ENCODE data around the gene GALNS. TPM values are rescaled to one million over a fixed set of nuclear protein-coding genes. Genes with fewer than 3 reads are reported as not detected.

GALNS gene
- total RNA-seq, 6 experiments from 2014 or later = 16.6 to 20.7 (median 18.2) TPM

DNA sequence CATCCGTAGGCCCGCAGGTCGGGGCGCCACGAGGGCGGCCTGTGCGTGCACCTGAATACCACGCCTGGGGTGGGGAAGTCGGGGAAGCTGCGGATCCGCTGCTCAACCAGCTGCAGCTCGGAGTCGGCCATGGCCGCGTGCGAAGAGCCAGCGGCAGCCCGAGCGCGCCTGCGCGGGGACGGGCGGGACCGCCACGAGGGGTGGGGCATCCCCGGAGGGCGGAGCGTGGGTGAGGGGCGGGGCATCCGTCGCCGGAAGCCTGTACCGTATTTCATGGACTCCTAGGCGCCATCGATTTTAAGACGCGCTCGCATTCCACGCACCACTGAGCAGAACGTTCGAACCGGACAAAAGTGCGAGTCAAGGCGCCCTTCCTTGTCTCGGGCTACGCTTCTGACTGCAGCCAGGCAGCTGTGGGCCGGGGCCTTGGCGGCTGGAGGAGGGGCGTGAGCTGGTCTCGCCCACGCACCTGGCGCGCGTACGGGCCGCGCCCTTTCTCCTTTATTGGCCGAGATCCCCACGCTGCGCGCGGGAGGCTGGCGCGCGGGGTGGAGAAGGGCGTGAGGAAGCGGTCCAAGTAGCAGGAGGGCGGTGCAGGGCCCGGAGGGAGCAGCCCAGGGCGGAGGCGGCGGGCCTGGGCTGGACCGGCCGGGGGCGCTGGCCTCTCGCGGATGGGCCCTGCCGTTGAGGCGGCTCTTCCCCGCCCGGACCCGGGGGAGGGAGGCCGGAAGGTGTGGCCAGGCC, 44.8 kb downstream of the GALNS start, which contains the start of gene APRT:
TSS of gene APRT (minus strand) at position 160 of the 744 bp plus-strand sequence. CDS start at position 131, 29 bp downstream.
- Mint-ChIP-seq H3K4me1 (ENCODE audit: low read depth) (peaks cover 20% of the 10 kb centered on the region), H3K4me3 (peak within 1 kb of the TSS; percentile 88), H3K36me3 (ENCODE audit: low read depth) (no peaks in the 10 kb centered on the region; the same call in 1 of the 2 replicates), H3K27me3 (ENCODE audit: insufficient read depth) (peaks cover 7% of the 10 kb centered on the region), H3K27ac (peak within 1 kb of the TSS; percentile 87), H3K9me3 (no peaks in the 10 kb centered on the region)
- TF ChIP-seq, protein P1, sequence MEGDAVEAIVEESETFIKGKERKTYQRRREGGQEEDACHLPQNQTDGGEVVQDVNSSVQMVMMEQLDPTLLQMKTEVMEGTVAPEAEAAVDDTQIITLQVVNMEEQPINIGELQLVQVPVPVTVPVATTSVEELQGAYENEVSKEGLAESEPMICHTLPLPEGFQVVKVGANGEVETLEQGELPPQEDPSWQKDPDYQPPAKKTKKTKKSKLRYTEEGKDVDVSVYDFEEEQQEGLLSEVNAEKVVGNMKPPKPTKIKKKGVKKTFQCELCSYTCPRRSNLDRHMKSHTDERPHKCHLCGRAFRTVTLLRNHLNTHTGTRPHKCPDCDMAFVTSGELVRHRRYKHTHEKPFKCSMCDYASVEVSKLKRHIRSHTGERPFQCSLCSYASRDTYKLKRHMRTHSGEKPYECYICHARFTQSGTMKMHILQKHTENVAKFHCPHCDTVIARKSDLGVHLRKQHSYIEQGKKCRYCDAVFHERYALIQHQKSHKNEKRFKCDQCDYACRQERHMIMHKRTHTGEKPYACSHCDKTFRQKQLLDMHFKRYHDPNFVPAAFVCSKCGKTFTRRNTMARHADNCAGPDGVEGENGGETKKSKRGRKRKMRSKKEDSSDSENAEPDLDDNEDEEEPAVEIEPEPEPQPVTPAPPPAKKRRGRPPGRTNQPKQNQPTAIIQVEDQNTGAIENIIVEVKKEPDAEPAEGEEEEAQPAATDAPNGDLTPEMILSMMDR (IDR thresholded peaks at IDR 0.05) = peak; percentile 60
- peak; percentile 91 for DNase-seq

DNA sequence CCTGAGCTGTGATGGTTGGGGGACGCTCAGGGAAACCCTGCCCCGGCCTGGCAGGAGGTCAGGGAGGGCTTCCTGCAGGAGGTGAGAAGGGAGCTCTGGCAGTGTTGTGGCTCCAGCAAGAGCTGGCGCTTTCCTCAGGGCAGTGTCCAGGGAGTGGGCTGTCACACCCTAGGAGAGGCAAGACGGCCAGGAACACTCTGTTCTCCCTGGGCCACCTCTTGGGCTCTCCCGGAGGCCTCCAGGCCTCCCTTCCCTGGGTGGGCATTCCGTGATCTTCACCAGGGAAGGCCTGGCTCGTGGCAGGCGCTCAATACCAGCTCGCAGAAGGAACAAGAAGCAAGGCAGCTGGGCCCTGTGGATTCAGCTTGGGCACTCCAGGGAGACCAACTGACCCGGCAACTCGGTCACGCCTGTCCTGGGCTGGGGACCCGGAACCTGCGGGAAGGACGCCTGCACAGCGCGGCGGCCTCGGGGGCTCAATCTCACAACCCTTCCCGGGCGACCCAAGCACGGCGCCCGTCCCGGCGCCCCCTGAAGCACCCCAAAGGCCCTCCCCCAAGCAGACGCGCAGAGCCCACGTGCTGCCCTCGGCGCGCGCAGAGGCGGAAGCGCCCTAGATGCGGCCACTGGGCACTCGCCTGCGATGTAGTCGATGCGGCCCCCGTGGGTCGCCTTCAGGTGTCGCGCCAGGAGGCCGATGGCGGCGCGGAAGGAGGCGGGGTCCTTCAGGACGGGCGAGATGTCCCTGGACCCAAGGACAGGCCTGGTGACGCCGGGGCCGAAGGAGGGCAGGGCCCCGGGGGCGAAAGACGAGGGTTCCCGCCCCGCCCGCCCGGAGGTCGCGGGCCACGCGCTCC, 45.6 kb downstream of the GALNS start:
- Mint-ChIP-seq H3K4me1 (ENCODE audit: low read depth) (peaks cover 20% of the 10 kb centered on the region), H3K9me3 (no peaks in the 10 kb centered on the region), H3K27ac (peak overlapping the region; percentile 87), H3K36me3 (ENCODE audit: low read depth) (no peaks in the 10 kb centered on the region; the same call in 1 of the 2 replicates), H3K4me3 (peak overlapping the region; percentile 88), H3K27me3 (ENCODE audit: insufficient read depth) (peaks cover 7% of the 10 kb centered on the region)
- DNase-seq = peak; percentile 40
- TF ChIP-seq, protein P1 (IDR thresholded peaks at IDR 0.05) = no peak

DNA sequence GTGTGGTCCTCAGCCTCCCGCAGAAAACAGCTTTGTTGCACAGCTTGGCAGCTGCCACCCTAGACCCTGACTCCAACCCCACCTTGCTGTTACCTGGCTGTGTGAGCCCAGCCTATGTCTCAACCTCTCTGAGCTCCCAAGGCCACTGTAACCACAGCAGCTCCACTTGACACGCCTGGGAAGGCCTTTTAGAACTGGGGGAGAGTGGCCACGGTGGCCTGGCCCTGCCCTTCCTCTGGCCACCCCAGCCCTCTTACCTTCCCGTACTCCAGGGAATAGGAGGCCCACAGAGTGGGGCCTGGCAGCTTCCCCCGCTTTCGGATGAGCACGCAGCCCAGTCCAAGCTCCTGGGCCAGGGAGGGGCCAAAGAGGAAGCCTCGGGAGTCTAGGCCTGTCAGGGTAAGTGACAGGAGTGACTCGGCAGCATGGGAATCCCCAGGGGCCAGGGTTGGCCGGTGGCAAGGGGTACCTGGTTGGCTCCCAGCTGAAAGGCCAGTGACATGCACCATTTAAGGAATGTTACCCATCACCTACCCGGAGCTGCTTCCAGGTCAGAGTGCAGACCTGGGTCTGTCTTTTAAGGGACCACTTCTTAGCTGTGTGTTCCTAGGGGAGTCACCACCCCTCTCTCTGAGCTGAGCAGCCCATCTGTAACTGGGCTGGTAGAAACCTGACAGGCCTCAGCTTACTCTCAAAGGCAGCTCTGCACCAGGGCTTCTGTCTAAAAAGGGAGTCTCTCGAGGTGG, 46.4 kb downstream of the GALNS start:
- TF ChIP-seq, protein P1 (IDR thresholded peaks at IDR 0.05) = no peak
- Mint-ChIP-seq H3K36me3 (ENCODE audit: low read depth) (no peaks in the 10 kb centered on the region; the same call in 1 of the 2 replicates), H3K9me3 (no peaks in the 10 kb centered on the region), H3K4me3 (peak overlapping the region; percentile 88), H3K4me1 (ENCODE audit: low read depth) (peaks cover 20% of the 10 kb centered on the region), H3K27me3 (ENCODE audit: insufficient read depth) (peaks cover 7% of the 10 kb centered on the region), H3K27ac (peak overlapping the region; percentile 87)
- DNase-seq = no peak

DNA sequence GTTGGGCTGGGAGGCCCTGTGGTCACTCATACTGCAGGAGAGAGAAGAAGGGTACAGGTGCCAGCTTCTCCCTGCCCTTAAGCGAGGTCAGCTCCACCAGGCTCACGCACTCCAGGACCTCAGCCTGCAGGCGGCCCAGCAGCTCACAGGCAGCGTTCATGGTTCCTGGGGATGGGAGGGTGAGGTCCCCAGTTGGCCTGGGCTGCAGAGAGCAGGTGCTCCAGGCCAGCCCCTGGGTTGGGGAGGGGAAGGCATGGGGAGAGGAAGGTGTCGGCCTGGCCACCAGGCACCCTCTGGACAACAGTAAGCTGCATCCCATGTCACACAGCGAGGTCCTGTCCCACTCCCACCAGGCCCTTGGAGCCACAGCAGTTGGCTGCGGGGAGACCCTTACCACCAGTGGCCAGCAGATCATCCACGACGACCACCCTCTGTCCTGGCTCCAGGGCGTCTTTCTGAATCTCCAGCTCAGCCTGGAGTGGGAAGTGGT, 47.0 kb downstream of the GALNS start:
- peak overlapping the region; percentile 87; the same call in 1 of the 2 replicates for H3K27ac Mint-ChIP-seq
- no peak for DNase-seq
- no peaks in the 10 kb centered on the region; the same call in 1 of the 2 replicates for H3K36me3 Mint-ChIP-seq (ENCODE audit: low read depth)
- H3K4me1 Mint-ChIP-seq (ENCODE audit: low read depth) = peaks cover 20% of the 10 kb centered on the region
- peaks cover 7% of the 10 kb centered on the region for H3K27me3 Mint-ChIP-seq (ENCODE audit: insufficient read depth)
- H3K9me3 Mint-ChIP-seq = no peaks in the 10 kb centered on the region
- TF ChIP-seq, protein P1 (IDR thresholded peaks at IDR 0.05) = no peak
- peak overlapping the region; percentile 88; the same call in 1 of the 2 replicates for H3K4me3 Mint-ChIP-seq
